Stomach (tissue), 4 donors: ENCODE measurements around the gene TMTC1.

ENCODE experiments used
- POLR2A ChIP-seq, 4 donors: fragments of 450-650 bp; IDR thresholded peaks; one replicate each; pipeline ENCODE4 v1.6.1; 2016; ENCODE audit warnings: antibody characterized with exemption in 4 of 4, control low read depth in 2 of 4, mild to moderate bottlenecking in 1 of 4, moderate library complexity in 1 of 4
- POLR2AphosphoS5 ChIP-seq, 3 donors: sonication (generic); formaldehyde crosslinking; IDR thresholded peaks; one replicate each; pipeline ENCODE4 v1.6.1; 2016; ENCODE audit warnings: antibody characterized with exemption in 3 of 3

GRCh38 chr12:29794862-29795261 is 11.1 kb upstream of the TMTC1 start:
- TF ChIP-seq POLR2AphosphoS5 (IDR thresholded peaks at IDR 0.05) (no peak), POLR2A (IDR thresholded peaks at IDR 0.05) (no peak)
